Measurements from ENCODE around the gene TBC1D2B.

The TBC1D2B gene

GRCh38 chr15:78084449-78084750, 6.9 kb upstream of the TBC1D2B start:
- Histone ChIP-seq H3K14ac (ENCODE audit: low read length) (no peak overlapping the region), H2BK120ac (ENCODE audit: low read depth, low read length) (no peak overlapping the region), H3K27ac (replicated peaks; ENCODE audit: low read length) (no peak overlapping the region), H2AFZ (ENCODE audit: low read length) (no peak overlapping the region), H3K4ac (ENCODE audit: low read length) (no peak overlapping the region), H3K4me1 (ENCODE audit: control insufficient read depth in 2 of 2, insufficient read depth in 1 of 2, low read depth in 1 of 2, low read length in 2 of 2) (peaks cover 0 to 3% of the 10 kb centered on the region in 2 donors), H3K36me3 (replicated peaks in 1 of 2; ENCODE audit: control insufficient read depth in 2 of 2, insufficient read depth in 2 of 2, low read length in 2 of 2) (no peaks in the 10 kb centered on the region), H3K18ac (ENCODE audit: low read length) (no peak overlapping the region), H3K79me1 (ENCODE audit: low read depth, low read length) (no peaks in the 10 kb centered on the region), H3K9ac (ENCODE audit: low read depth, low read length, poor library complexity) (no peak overlapping the region), H3K23ac (ENCODE audit: low read depth, low read length, poor library complexity) (no peak overlapping the region), H2BK12ac (ENCODE audit: low read length) (no peak overlapping the region), H4K91ac (ENCODE audit: low read depth, low read length, poor library complexity) (no peak overlapping the region), H2AK5ac (ENCODE audit: low read depth, low read length) (no peak overlapping the region), H3K27me3 (ENCODE audit: control insufficient read depth in 3 of 3, insufficient read depth in 3 of 3, low read depth in 1 of 3, low read length in 3 of 3) (peaks cover 0 to 33% (median 2%) of the 10 kb centered on the region in 3 experiments), H2BK5ac (ENCODE audit: low read length) (no peak overlapping the region), H3K4me2 (ENCODE audit: insufficient read depth, low read length, poor library complexity, severe bottlenecking) (no peak overlapping the region), H2BK15ac (ENCODE audit: low read length) (no peak overlapping the region), H3K4me3 (ENCODE audit: low read length in 2 of 2) (no peak overlapping the region), H4K8ac (ENCODE audit: low read depth, low read length) (no peak overlapping the region), H3K9me3 (replicated peaks in 1 of 2; ENCODE audit: control insufficient read depth in 2 of 2, insufficient read depth in 1 of 2, low read depth in 1 of 2, low read length in 2 of 2) (no peaks in the 10 kb centered on the region)
- no CpG with 5 or more reads among the region's 5 CpGs for WGBS, 2 donors (ENCODE audit: extremely low coverage in 2 of 2, insufficient read length in 2 of 2, insufficient replicate concordance in 1 of 2)
- DNase-seq (ENCODE audit: low spot score): no peak

- no peak overlapping the region for H3K4ac ChIP-seq (ENCODE audit: low read length)
- no peak overlapping the region for H3K14ac ChIP-seq (ENCODE audit: low read length)
- H4K8ac ChIP-seq (ENCODE audit: low read depth, low read length): no peak overlapping the region
- H3K9ac ChIP-seq (ENCODE audit: low read depth, low read length, poor library complexity): no peak overlapping the region
- H2AK5ac ChIP-seq (ENCODE audit: low read depth, low read length): no peak overlapping the region
- peaks cover 0 to 38% (median 2%) of the 10 kb centered on the region in 3 experiments for H3K27me3 ChIP-seq (ENCODE audit: control insufficient read depth in 3 of 3, insufficient read depth in 3 of 3, low read depth in 1 of 3, low read length in 3 of 3)
- no peaks in the 10 kb centered on the region for H3K36me3 ChIP-seq (replicated peaks in 1 of 2; ENCODE audit: control insufficient read depth in 2 of 2, insufficient read depth in 2 of 2, low read length in 2 of 2)
- H3K27ac ChIP-seq (replicated peaks; ENCODE audit: low read length): no peak overlapping the region
- no peaks in the 10 kb centered on the region for H3K9me3 ChIP-seq (replicated peaks in 1 of 2; ENCODE audit: control insufficient read depth in 2 of 2, insufficient read depth in 1 of 2, low read depth in 1 of 2, low read length in 2 of 2)
- H3K4me1 ChIP-seq (ENCODE audit: control insufficient read depth in 2 of 2, insufficient read depth in 1 of 2, low read depth in 1 of 2, low read length in 2 of 2): peaks cover 0 to 3% of the 10 kb centered on the region in 2 donors
- no peak overlapping the region for H2BK12ac ChIP-seq (ENCODE audit: low read length)
- no peak overlapping the region for H2AFZ ChIP-seq (ENCODE audit: low read length)
- no peaks in the 10 kb centered on the region for H3K79me1 ChIP-seq (ENCODE audit: low read depth, low read length)
- WGBS, 2 donors (ENCODE audit: extremely low coverage in 2 of 2, insufficient read length in 2 of 2, insufficient replicate concordance in 1 of 2): no CpG with 5 or more reads among the region's 6 CpGs
- H3K18ac ChIP-seq (ENCODE audit: low read length): no peak overlapping the region
- H3K4me3 ChIP-seq (ENCODE audit: low read length in 2 of 2): no peak overlapping the region
- no peak overlapping the region for H3K23ac ChIP-seq (ENCODE audit: low read depth, low read length, poor library complexity)
- no peak for DNase-seq (ENCODE audit: low spot score)
- no peak overlapping the region for H2BK120ac ChIP-seq (ENCODE audit: low read depth, low read length)
- H2BK5ac ChIP-seq (ENCODE audit: low read length): no peak overlapping the region
- no peak overlapping the region for H4K91ac ChIP-seq (ENCODE audit: low read depth, low read length, poor library complexity)
- H2BK15ac ChIP-seq (ENCODE audit: low read length): no peak overlapping the region
- no peak overlapping the region for H3K4me2 ChIP-seq (ENCODE audit: insufficient read depth, low read length, poor library complexity, severe bottlenecking)
These were observed 6.4 kb upstream of the TBC1D2B start for GRCh38 chr15:78083687-78084448.

- H3K36me3 ChIP-seq (replicated peaks in 1 of 2; ENCODE audit: control insufficient read depth in 2 of 2, insufficient read depth in 2 of 2, low read length in 2 of 2): no peaks in the 10 kb centered on the region
- H2BK5ac ChIP-seq (ENCODE audit: low read length): no peak overlapping the region
- peak overlapping the region; percentile 83 for H2BK120ac ChIP-seq (ENCODE audit: low read depth, low read length)
- H3K4me2 ChIP-seq (ENCODE audit: insufficient read depth, low read length, poor library complexity, severe bottlenecking): no peak overlapping the region
- no peak overlapping the region for H3K18ac ChIP-seq (ENCODE audit: low read length)
- no peak for DNase-seq (ENCODE audit: low spot score)
- H3K4me1 ChIP-seq (ENCODE audit: control insufficient read depth in 2 of 2, insufficient read depth in 1 of 2, low read depth in 1 of 2, low read length in 2 of 2): no peaks in the 10 kb centered on the region
- peaks cover 0 to 36% (median 2%) of the 10 kb centered on the region in 3 experiments for H3K27me3 ChIP-seq (ENCODE audit: control insufficient read depth in 3 of 3, insufficient read depth in 3 of 3, low read depth in 1 of 3, low read length in 3 of 3)
- no peak overlapping the region for H3K27ac ChIP-seq (replicated peaks; ENCODE audit: low read length)
- no peak overlapping the region for H2BK15ac ChIP-seq (ENCODE audit: low read length)
- H4K8ac ChIP-seq (ENCODE audit: low read depth, low read length): no peak overlapping the region
- no peak overlapping the region for H3K4me3 ChIP-seq (ENCODE audit: low read length in 2 of 2)
- no peaks in the 10 kb centered on the region for H3K9me3 ChIP-seq (replicated peaks in 1 of 2; ENCODE audit: control insufficient read depth in 2 of 2, insufficient read depth in 1 of 2, low read depth in 1 of 2, low read length in 2 of 2)
- H4K91ac ChIP-seq (ENCODE audit: low read depth, low read length, poor library complexity): no peak overlapping the region
- no peak overlapping the region for H3K23ac ChIP-seq (ENCODE audit: low read depth, low read length, poor library complexity)
- H2BK12ac ChIP-seq (ENCODE audit: low read length): no peak overlapping the region
- H2AFZ ChIP-seq (ENCODE audit: low read length): no peak overlapping the region
- H3K79me1 ChIP-seq (ENCODE audit: low read depth, low read length): no peaks in the 10 kb centered on the region
- H2AK5ac ChIP-seq (ENCODE audit: low read depth, low read length): peak overlapping the region; percentile 54
- H3K14ac ChIP-seq (ENCODE audit: low read length): no peak overlapping the region
- H3K9ac ChIP-seq (ENCODE audit: low read depth, low read length, poor library complexity): no peak overlapping the region
- H3K4ac ChIP-seq (ENCODE audit: low read length): no peak overlapping the region
- no CpG with 5 or more reads among the region's 4 CpGs for WGBS, 2 donors (ENCODE audit: extremely low coverage in 2 of 2, insufficient read length in 2 of 2, insufficient replicate concordance in 1 of 2)
These were observed 5.7 kb upstream of the TBC1D2B start for GRCh38 chr15:78083186-78083585.

DNA sequence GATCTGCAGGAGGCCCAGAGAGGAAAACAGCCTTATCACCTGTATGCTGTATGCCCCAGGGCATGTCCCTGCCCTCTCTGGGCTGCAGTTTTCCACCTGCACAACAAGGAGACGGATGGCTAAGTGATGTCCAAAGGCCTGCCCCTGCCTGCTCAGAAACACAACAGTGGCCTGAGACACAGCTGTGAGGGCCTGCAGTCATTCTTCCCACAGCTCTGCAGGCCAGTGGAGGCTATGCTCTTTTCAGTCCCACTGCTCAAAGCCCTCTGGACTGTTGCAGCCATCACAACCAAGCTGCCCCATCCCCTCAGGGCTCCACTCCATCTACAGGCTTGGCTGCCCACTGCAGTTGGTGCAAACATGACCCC, 5.2 kb upstream of the TBC1D2B start:
- H2BK15ac ChIP-seq (ENCODE audit: low read length): no peak overlapping the region
- H2AFZ ChIP-seq (ENCODE audit: low read length): no peak overlapping the region
- H3K27me3 ChIP-seq (ENCODE audit: control insufficient read depth in 3 of 3, insufficient read depth in 3 of 3, low read depth in 1 of 3, low read length in 3 of 3): peaks cover 0 to 37% (median 2%) of the 10 kb centered on the region in 3 experiments
- H4K91ac ChIP-seq (ENCODE audit: low read depth, low read length, poor library complexity): no peak overlapping the region
- no peak overlapping the region for H3K9ac ChIP-seq (ENCODE audit: low read depth, low read length, poor library complexity)
- peak overlapping the region; percentile 83 for H2BK120ac ChIP-seq (ENCODE audit: low read depth, low read length)
- no peak overlapping the region for H2BK5ac ChIP-seq (ENCODE audit: low read length)
- H3K36me3 ChIP-seq (replicated peaks in 1 of 2; ENCODE audit: control insufficient read depth in 2 of 2, insufficient read depth in 2 of 2, low read length in 2 of 2): no peaks in the 10 kb centered on the region
- no peak overlapping the region for H3K14ac ChIP-seq (ENCODE audit: low read length)
- H3K18ac ChIP-seq (ENCODE audit: low read length): no peak overlapping the region
- H2BK12ac ChIP-seq (ENCODE audit: low read length): no peak overlapping the region
- no peak overlapping the region for H3K27ac ChIP-seq (replicated peaks; ENCODE audit: low read length)
- H3K4ac ChIP-seq (ENCODE audit: low read length): no peak overlapping the region
- no peak overlapping the region for H3K4me2 ChIP-seq (ENCODE audit: insufficient read depth, low read length, poor library complexity, severe bottlenecking)
- DNase-seq (ENCODE audit: low spot score): no peak
- H3K79me1 ChIP-seq (ENCODE audit: low read depth, low read length): no peaks in the 10 kb centered on the region
- no peaks in the 10 kb centered on the region for H3K4me1 ChIP-seq (ENCODE audit: control insufficient read depth in 2 of 2, insufficient read depth in 1 of 2, low read depth in 1 of 2, low read length in 2 of 2)
- H3K4me3 ChIP-seq (ENCODE audit: low read length in 2 of 2): no peak overlapping the region
- peak overlapping the region; percentile 54 for H2AK5ac ChIP-seq (ENCODE audit: low read depth, low read length)
- H3K9me3 ChIP-seq (replicated peaks in 1 of 2; ENCODE audit: control insufficient read depth in 2 of 2, insufficient read depth in 1 of 2, low read depth in 1 of 2, low read length in 2 of 2): no peaks in the 10 kb centered on the region
- H3K23ac ChIP-seq (ENCODE audit: low read depth, low read length, poor library complexity): peak overlapping the region; percentile 44
- WGBS, 2 donors (ENCODE audit: extremely low coverage in 2 of 2, insufficient read length in 2 of 2, insufficient replicate concordance in 1 of 2): no CpG with 5 or more reads among the region's 1 CpG
- no peak overlapping the region for H4K8ac ChIP-seq (ENCODE audit: low read depth, low read length)
